ENCODE data around the gene SPRED1. TPM values are rescaled to one million over a fixed set of nuclear protein-coding genes. Genes with fewer than 3 reads are reported as not detected.

The SPRED1 gene
- total and polyA plus RNA-seq, 9 of the 15 experiments (the other 6 are each of a cell fraction or from before 2014, with no cell fraction given): 2.8 to 17.4 (median 7.9) TPM

DNA sequence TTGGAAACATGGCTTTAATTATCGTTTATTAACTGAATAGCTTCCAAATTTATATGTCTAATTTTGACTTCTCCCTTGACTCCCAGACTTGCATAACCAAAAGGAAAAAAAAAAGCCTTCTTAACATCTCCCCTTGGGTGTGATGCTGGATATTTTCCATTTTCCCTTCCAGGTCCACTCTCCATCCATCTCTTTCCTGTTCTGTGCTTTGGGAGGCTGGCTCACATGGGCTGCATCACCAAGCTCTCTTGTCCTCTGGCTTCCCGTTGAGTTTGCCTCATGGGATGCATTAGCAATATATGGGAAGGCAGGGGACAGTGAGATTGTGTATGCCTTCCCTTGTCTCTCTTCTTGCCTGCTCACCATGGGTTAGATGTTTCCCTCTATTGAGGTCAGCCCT, 123.4 kb downstream of the SPRED1 start:
- Histone ChIP-seq H3K4me1 (replicated peaks in 1 of 2; ENCODE audit: control insufficient read depth in 2 of 2, insufficient read depth in 2 of 2, low read length in 2 of 2) (no peaks in the 10 kb centered on the region), H3K36me3 (ENCODE audit: control insufficient read depth, insufficient read depth, low read length) (no peaks in the 10 kb centered on the region), H3K79me2 (ENCODE audit: control insufficient read depth, insufficient read depth, low read length) (no peaks in the 10 kb centered on the region), H3K4me2 (ENCODE audit: insufficient read depth, low read length) (no peak overlapping the region), H3K9me3 (replicated peaks; ENCODE audit: control insufficient read depth, insufficient read depth, low read depth, low read length) (no peaks in the 10 kb centered on the region), H3K27me3 (ENCODE audit: control insufficient read depth in 2 of 2, insufficient read depth in 2 of 2, low read length in 2 of 2) (peaks cover 0 to 3% of the 10 kb centered on the region in 2 experiments; a peak in 2 of 5 replicates), H3K9ac (ENCODE audit: insufficient read depth in 1 of 2, low read depth in 2 of 2, low read length in 2 of 2) (no peak overlapping the region), H2AFZ (ENCODE audit: low read depth, low read length) (no peak overlapping the region), H4K20me1 (replicated peaks; ENCODE audit: control insufficient read depth, insufficient read depth, low read length) (no peaks in the 10 kb centered on the region), H3K27ac (ENCODE audit: extremely low read depth, low read depth, low read length) (no peak overlapping the region), H3K4me3 (no peak overlapping the region), H3K9me1 (ENCODE audit: control insufficient read depth, insufficient read depth, low read length) (no peaks in the 10 kb centered on the region)
- FAIRE-seq: no peak
- no peak for ATAC-seq
- POLR2A ChIA-PET: interaction anchor here (0.6 to 0.9 kb wide), 3 partner anchors 265 to 321 kb away, joined by 3 read pairs; no protein-coding TSS in a partner anchor
- intact Hi-C loops (cut with micrococcal nuclease) (no loop called here), in situ Hi-C loops (cut with MboI) (no loop called here)
- CTCF ChIA-PET (ENCODE audit: low intra/inter-chr PET ratio): no interaction called here
- no TSS peak for BruUV-seq (replicated peaks)
- WGBS (ENCODE audit: insufficient coverage, low coverage, missing lambda C conversion rate): 4% methylated on average over 2 of the region's 2 CpGs
- DNase-seq (ENCODE audit: extremely low read depth in 1 of 4, low spot score in 3 of 4): no peak
- TF ChIP-seq ZKSCAN1 (IDR thresholded peaks at IDR 0.05; ENCODE audit: low read depth, low read length) (no peak), LARP7 (IDR thresholded peaks at IDR 0.05) (no peak), KDM2B (CRISPR knock-in tag; IDR thresholded peaks at IDR 0.05) (no peak), ZNF830 (CRISPR knock-in tag; IDR thresholded peaks at IDR 0.05) (no peak), ZNF124 (CRISPR knock-in tag; IDR thresholded peaks at IDR 0.05) (no peak), ELF2 (CRISPR knock-in tag; IDR thresholded peaks at IDR 0.05) (no peak), SETDB1 (IDR thresholded peaks at IDR 0.05; ENCODE audit: low read length) (no peak), MECOM (CRISPR knock-in tag; IDR thresholded peaks at IDR 0.05) (no peak), TCF7 (IDR thresholded peaks at IDR 0.05; ENCODE audit: borderline replicate concordance) (no peak)
- TF ChIP-seq, protein P1, sequence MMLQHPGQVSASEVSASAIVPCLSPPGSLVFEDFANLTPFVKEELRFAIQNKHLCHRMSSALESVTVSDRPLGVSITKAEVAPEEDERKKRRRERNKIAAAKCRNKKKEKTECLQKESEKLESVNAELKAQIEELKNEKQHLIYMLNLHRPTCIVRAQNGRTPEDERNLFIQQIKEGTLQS (IDR thresholded peaks at IDR 0.05): no peak
- TF ChIP-seq, protein P1 (CRISPR knock-in tag; conservative IDR thresholded peaks at IDR 0.05): no peak
